Dedifferentiated amniotic fluid mesenchymal stem cell (primary cell): ENCODE results near the gene RBP3.
A peak's percentile ranks its signal among the peaks of the same experiment; 100 is the strongest.

Experiments
- DNase-seq: peaks from one replicate; pipeline ENCODE4 v3.0.0-alpha.2; 2016; ENCODE audit errors: extremely low spot score

RBP3 gene

GRCh38 chr10:47348138-47348651 is at the start of gene RBP3:
Gene RBP3 (plus strand): TSS chr10:47348363. CDS start chr10:47348485, 122 bp downstream.
- no peak for DNase-seq

GRCh38 chr10:47298715-47299114 is 49.4 kb upstream of the RBP3 start:
- no peak for DNase-seq

- DNase-seq, result no peak
Observed at GRCh38 chr10:47299611-47300428, 48.3 kb upstream of the RBP3 start, which contains the start of gene GDF10. Gene GDF10 (plus strand): TSS chr10:47300197. CDS start chr10:47300652, 455 bp downstream.

GRCh38 chr10:47300429-47300931 is 47.7 kb upstream of the RBP3 start:
- DNase-seq, result no peak

GRCh38 chr10:47301833-47302232 is 46.3 kb upstream of the RBP3 start:
- no peak for DNase-seq

- no peak for DNase-seq
Observed at GRCh38 chr10:47303105-47303504, 45.1 kb upstream of the RBP3 start.

- DNase-seq, result no peak
Observed at GRCh38 chr10:47303866-47304265, 44.3 kb upstream of the RBP3 start.

GRCh38 chr10:47305566-47305965 is 42.6 kb upstream of the RBP3 start:
- no peak for DNase-seq

- no peak for DNase-seq
Observed at GRCh38 chr10:47306387-47307210, 41.6 kb upstream of the RBP3 start.

GRCh38 chr10:47307381-47307780 is 40.8 kb upstream of the RBP3 start:
- no peak for DNase-seq

GRCh38 chr10:47308775-47309174 is 39.4 kb upstream of the RBP3 start:
- DNase-seq, result no peak

- DNase-seq, result no peak
Observed at GRCh38 chr10:47309408-47310089, 38.6 kb upstream of the RBP3 start.

GRCh38 chr10:47310090-47310505 is 38.1 kb upstream of the RBP3 start:
- DNase-seq, result no peak

GRCh38 chr10:47311193-47311931 is 36.8 kb upstream of the RBP3 start:
- no peak for DNase-seq

- peak; percentile 81 for DNase-seq
Observed at GRCh38 chr10:47311932-47312662, 36.1 kb upstream of the RBP3 start.

- DNase-seq, result no peak
Observed at GRCh38 chr10:47312663-47312995, 35.5 kb upstream of the RBP3 start.

- DNase-seq, result no peak
Observed at GRCh38 chr10:47314416-47314970, 33.7 kb upstream of the RBP3 start.

GRCh38 chr10:47315421-47315820 is 32.7 kb upstream of the RBP3 start:
- DNase-seq, result no peak

GRCh38 chr10:47316131-47316530 is 32.0 kb upstream of the RBP3 start:
- no peak for DNase-seq

- DNase-seq, result no peak
Observed at GRCh38 chr10:47317251-47317650, 30.9 kb upstream of the RBP3 start.
